ENCODE measurements around the gene GPA33.
"Not testable (repeated sequence)": the region's sequence is repeated elsewhere in the genome, so short reads cannot be mapped to it uniquely, and the experiment has no call there.

GPA33 gene

DNA sequence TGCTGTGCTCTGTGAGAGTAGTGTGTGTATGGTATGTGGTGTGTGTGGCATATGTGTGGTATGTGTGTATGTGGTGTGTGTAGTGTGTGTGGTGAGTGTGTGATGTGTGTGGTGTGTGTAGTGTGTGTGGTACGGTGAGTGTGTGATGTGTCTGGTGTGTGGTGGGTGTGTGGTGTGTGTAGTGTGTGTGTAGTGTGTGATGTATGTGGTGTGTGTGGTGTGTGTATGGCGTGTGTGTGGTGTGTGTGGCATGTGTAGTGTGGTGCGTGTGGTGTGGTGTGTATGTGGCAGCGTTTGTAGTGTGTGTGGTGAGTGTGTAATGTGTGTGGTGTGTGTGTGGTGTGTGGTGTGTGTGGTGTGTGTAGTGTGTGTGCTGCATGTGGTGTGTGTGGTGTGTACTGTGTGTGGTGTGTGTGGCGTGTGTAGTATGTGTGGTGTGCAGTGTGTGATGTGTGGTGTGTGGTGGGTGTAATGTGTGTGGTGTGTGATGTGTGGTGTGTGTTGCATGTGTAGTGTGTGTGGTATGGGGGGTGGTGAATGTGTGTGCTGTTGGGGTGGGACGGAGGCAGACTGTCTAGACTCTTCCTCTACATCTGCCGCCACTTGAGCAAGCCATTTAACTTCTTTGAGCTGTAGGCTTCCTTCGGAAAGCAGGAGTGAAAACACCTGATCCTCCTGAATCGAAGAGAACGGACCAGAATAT lies 33.5 kb downstream of the GPA33 start:
- DNase-seq (ENCODE audit: low spot score): no peak

GRCh38 chr1:167054946-167055630 lies 35.1 kb downstream of the GPA33 start:
- DNase-seq (ENCODE audit: low spot score): no peak

- DNase-seq (ENCODE audit: low spot score): no peak
Measured at GRCh38 chr1:167054531-167054930, 35.6 kb downstream of the GPA33 start.

DNA sequence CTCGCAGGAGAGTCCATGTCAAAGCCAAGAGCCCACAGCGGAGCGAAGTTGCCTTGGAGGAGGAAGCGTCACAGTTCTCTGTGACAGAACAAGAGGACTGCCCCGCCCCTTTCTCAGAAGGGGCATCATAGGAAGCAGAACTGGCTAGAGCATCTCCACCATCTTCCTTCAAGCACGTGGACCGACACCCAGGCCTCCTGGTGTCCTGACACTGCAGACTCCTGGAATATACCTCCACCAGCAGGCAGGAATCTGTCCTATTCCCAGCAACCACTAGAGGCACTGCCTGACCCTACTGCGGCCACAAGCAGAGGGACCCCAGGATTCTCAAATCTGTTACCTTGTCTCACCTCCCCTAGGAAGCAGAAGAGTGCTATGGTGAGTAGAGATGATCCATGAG lies 37.8 kb downstream of the GPA33 start:
- DNase-seq (ENCODE audit: low spot score): peak; percentile 47

DNA sequence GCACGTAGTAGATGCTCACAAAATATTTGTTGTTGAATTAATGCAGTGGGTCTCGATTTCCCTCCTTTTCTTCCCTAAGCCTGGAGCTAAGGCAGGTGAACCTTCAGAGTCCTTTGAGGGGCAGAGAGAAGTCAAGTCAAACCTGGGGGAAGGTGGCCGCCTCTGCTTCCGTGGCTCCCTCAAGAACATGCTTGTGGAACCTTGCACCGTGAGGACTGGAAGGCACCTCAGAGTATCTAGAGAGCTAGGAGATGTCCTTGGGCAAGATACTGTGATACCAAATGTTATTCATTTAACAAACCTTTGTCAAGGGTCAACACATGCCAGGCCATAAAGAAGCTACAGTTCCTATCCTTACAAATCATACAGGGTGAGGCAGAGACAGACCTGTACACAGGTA lies 38.3 kb downstream of the GPA33 start:
- DNase-seq (ENCODE audit: low spot score): no peak

DNA sequence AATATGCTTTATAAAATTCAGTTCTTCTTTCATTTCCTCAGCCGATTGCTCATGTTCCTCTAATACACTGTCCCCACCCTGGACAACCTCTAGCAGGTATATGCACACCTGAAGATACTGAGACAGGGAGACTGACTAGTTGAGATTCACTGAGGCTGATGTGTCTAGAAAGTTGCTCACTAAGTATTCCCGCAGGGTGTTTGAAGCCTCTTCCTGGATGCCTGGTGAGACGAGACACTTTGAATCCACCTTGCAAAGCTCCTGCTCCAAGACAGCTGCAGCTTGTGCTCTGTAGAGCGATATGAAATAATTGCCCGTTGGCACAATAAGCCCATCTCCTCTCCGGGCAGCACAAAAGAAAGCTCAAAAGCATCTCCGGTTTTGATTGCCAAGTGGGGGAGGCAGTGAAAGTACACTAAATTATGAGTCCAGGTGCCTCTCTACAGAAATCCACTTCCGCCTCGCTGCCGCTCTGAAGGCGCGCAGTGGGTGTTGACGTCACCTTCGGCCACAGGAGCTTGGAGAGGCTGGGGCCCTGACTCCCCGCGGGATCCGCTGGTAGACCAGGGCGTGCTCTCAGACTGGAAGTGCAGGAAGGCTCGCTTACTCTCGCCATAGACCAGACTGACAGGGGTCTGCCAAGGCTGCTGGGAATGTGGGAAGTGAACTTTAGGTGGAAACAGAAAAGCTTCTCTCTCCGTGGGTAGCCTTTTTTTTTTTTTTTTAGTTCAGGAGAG lies 46.3 kb downstream of the GPA33 start:
- peak; percentile 97 for DNase-seq (ENCODE audit: low spot score)

- no peak for DNase-seq (ENCODE audit: low spot score)
Measured at GRCh38 chr1:167033646-167034045, 56.5 kb downstream of the GPA33 start.

GRCh38 chr1:167029553-167029952 lies 60.6 kb downstream of the GPA33 start:
- DNase-seq (ENCODE audit: low spot score): not testable (repeated sequence)

- DNase-seq (ENCODE audit: low spot score): no peak
Measured at GRCh38 chr1:167022384-167022783, 67.8 kb downstream of the GPA33 start.

DNA sequence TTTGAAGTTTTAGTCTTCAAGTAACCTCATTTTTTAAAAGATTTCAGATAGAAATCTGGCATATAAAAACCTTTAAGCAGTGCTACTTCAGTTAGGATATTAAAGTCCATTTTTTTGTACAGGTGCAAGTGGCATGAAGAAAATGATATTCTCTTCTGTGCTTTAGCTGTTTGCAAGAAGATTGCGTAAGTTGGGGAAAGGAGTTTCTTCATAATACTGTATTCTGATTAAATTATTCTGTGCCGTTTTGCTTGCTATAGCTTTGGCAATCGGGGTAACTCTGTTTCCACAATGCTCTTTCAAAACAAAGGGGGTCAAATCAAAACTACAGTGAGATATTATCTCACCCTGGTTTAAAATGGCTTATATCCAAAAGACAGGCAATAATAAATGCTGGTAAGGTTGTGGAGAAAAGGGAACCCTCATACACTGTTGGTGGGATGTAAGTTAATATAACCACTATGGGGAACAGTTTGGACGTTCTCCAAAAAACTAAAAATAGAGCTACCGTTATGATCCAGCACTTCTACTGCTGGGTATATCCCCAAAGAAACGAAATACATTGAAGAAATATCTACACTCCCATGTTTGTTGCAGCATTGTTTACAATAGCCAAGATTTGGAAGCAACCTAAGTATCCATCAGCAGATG lies 74.0 kb downstream of the GPA33 start:
- no peak for DNase-seq (ENCODE audit: low spot score)

DNA sequence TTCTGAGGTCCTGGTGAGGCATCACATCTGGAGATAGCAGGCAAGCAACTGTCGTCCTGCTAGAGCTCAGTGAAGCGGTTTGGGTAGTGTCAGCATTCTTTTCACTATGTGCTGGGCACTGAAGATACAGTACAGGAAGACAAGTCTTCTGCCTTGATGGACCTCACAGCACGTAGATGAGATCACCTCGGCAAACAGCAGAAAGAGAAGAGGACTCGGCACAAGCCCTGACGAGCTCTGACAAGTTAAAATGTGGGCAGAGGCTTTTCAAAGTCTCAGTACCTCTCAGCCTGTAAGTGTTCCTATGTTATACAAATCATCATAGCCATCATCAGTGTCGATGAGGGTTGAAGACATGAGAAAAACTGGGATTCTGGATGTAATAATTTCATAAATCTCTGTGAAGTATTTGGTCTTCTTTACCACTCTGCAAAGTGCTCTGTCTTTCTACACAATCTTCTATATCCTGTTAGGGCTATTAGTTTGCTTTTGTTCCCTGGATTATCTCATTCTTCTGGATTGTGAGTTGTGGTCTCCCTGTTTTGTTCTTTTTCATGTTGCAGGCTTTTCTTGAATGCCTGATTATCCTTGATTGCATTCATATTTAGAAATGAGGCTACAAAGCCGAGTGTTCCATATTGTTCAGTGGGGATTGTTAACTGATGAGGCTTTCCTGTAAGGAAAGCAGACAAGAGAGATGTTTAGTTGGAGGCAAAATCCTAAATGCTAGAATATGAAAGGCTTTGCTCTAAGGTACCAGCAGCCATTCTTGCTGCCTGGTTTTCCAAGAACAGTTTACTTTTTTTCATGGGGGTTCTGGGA lies 76.9 kb downstream of the GPA33 start:
- DNase-seq (ENCODE audit: low spot score): no peak

DNA sequence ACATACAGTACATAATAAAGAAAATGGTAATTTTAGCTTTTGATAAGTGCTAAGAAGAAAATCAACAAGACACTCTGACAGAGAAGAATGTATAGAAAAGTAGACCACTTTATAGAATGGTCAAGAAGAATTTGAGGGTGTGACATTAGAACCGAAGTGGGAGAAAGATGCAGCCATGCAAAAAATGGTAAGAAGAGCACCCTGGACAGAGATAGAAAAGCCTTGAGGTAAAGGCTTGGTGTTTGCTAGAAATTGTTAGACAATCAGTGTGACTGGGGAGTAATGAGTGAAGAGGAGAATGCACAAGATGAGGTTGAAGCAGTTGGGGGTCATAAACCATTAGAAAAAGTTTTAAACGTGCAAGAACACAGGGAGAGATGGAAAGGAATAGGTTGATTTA lies 77.6 kb downstream of the GPA33 start:
- DNase-seq (ENCODE audit: low spot score): no peak

GRCh38 chr1:167011560-167012191 lies 78.5 kb downstream of the GPA33 start:
- DNase-seq (ENCODE audit: low spot score): no peak

DNA sequence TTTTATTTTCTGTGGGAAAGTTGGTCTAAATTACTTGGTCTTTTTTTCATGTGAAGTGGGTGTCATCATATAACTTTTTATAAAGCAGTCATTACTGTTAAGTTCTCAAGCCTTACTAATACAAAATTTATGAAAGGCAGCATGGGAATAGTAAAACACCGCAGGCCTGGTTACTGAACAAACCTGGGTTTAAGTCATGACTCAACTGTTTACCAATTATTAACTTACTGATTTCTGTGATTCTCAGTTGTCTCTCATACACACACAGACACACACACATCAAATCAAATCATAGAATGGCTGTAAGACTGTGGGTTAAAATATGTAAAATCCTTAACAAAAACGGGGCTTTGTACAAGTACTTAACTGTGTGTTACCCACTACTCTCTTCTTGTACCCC lies 86.5 kb downstream of the GPA33 start:
- DNase-seq (ENCODE audit: low spot score): no peak
